PC-3 (cell line): ENCODE measurements around the gene CACTIN. TPM values are rescaled to one million over a fixed set of nuclear protein-coding genes. Genes with fewer than 3 reads are reported as not detected.

Source experiments
- ATAC-seq: fragments of 200-7000 bp; cut with Tn5 transposase; 2 replicates; pipeline ENCODE4 v1.9.1; 2020; ENCODE audit warnings: mild to moderate bottlenecking, moderate library complexity
- BruUV-seq: library from RNA; stranded (reverse); fragments of 400-500 nt; replicated peaks from 2 replicates; lab custom pipeline; 2021; lab: Mats Ljungman, UMichigan
- CTCF ChIA-PET: fragments of 300-600 bp; sonication (Branson Sonifier 250); formaldehyde crosslinking; loops from one replicate; lab custom pipeline; 2022; ENCODE audit warnings: antibody characterized with exemption; lab: Charles Lee
- POLR2A ChIA-PET: fragments of 300-600 bp; sonication (Branson Sonifier 250); formaldehyde crosslinking; loops from one replicate; lab custom pipeline; 2022; ENCODE audit warnings: antibody characterized with exemption; ENCODE audit not compliant: unreplicated experiment; lab: Charles Lee
- DNase-seq: peaks from one replicate; pipeline ENCODE4 v3.0.0-alpha.2; 2015
- H2AFZ ChIP-seq: fragments of 300-600 bp; sonication (generic); 2 replicates; pipeline ENCODE4 v1.6.0; 2016; ENCODE audit warnings: antibody characterized with exemption, low read length
- H3F3A ChIP-seq: fragments of 300-600 bp; sonication (generic); one replicate; pipeline ENCODE4 v1.6.0; 2017; ENCODE audit warnings: antibody characterized with exemption, low read length, control low read depth, mild to moderate bottlenecking; ENCODE audit not compliant: unreplicated experiment
- H3K27ac ChIP-seq: fragments of 300-600 bp; sonication (generic); 2 replicates; pipeline ENCODE4 v1.5.1; 2016; ENCODE audit warnings: mild to moderate bottlenecking, low read length
- H3K27me3 ChIP-seq: fragments of 300-600 bp; sonication (generic); 2 replicates; pipeline ENCODE4 v1.6.1; 2016; ENCODE audit warnings: low read length, mixed read lengths
- H3K36me3 ChIP-seq: fragments of 300-600 bp; sonication (generic); 2 replicates; pipeline ENCODE4 v1.6.1; 2016; ENCODE audit warnings: low read depth, mixed run types, low read length, mixed read lengths
- H3K4me1 ChIP-seq: fragments of 300-600 bp; sonication (generic); 2 replicates; pipeline ENCODE4 v1.5.1; 2016; ENCODE audit warnings: low read length; ENCODE audit not compliant: insufficient read depth
- H3K4me2 ChIP-seq: fragments of 300-600 bp; sonication (generic); 2 replicates; pipeline ENCODE4 v1.6.0; 2016; ENCODE audit warnings: low read length
- H3K4me3 ChIP-seq: fragments of 300-600 bp; sonication (generic); 2 replicates; pipeline ENCODE4 v1.5.1; 2016; ENCODE audit warnings: mild to moderate bottlenecking, low read length, mixed read lengths
- H3K79me2 ChIP-seq: fragments of 300-600 bp; sonication (generic); 2 replicates; pipeline ENCODE4 v1.6.1; 2017; ENCODE audit warnings: low read length, mixed read lengths
- H3K9ac ChIP-seq: fragments of 300-600 bp; sonication (generic); 2 replicates; pipeline ENCODE4 v1.6.0; 2016; ENCODE audit warnings: mild to moderate bottlenecking, low read length
- H3K9me2 ChIP-seq: fragments of 300-600 bp; sonication (generic); replicated peaks from 2 replicates; pipeline ENCODE4 v1.6.1; 2016; ENCODE audit warnings: mixed run types, low read length, mixed read lengths
- H3K9me3 ChIP-seq: fragments of 300-600 bp; sonication (generic); 2 replicates; pipeline ENCODE4 v1.6.1; 2016; ENCODE audit warnings: low read length, mixed read lengths
- H4K20me1 ChIP-seq: fragments of 300-600 bp; sonication (generic); 2 replicates; pipeline ENCODE4 v1.6.1; 2016; ENCODE audit warnings: low read length, mixed read lengths
- EZH2 ChIP-seq: fragments of 300-600 bp; sonication (generic); IDR thresholded peaks from one replicate; pipeline ENCODE4 v1.6.1; 2017; ENCODE audit warnings: antibody characterized with exemption, mild to moderate bottlenecking, low read length; ENCODE audit not compliant: unreplicated experiment
- EZH2phosphoT487 ChIP-seq: fragments of 300-600 bp; sonication (generic); IDR thresholded peaks from 2 replicates; pipeline ENCODE4 v1.6.1; 2018; ENCODE audit warnings: mild to moderate bottlenecking, antibody characterized with exemption, low read length, borderline replicate concordance
- intact Hi-C: fragments of 100-400 bp; cut with micrococcal nuclease; formaldehyde crosslinking; loops from 2 replicates; pipeline ENCODE4 v1.9.0; 2023
- total RNA-seq: library from RNA; depleted of rRNA; stranded (reverse); fragments of >200 nt; gene quantifications from 2 replicates; pipeline ENCODE4 v1.2.3, GENCODE V29; 2014; rRNA removed
- TF ChIP-seq, protein P1 (sequence below): fragments of 300-600 bp; sonication (generic); conservative IDR thresholded peaks from 2 replicates; pipeline ENCODE4 v1.5.1; 2017; ENCODE audit warnings: antibody characterized with exemption, low read depth, mild to moderate bottlenecking, low read length

The CACTIN gene
- total RNA-seq, 1 experiment from 2014 or later: 47.8 TPM

DNA sequence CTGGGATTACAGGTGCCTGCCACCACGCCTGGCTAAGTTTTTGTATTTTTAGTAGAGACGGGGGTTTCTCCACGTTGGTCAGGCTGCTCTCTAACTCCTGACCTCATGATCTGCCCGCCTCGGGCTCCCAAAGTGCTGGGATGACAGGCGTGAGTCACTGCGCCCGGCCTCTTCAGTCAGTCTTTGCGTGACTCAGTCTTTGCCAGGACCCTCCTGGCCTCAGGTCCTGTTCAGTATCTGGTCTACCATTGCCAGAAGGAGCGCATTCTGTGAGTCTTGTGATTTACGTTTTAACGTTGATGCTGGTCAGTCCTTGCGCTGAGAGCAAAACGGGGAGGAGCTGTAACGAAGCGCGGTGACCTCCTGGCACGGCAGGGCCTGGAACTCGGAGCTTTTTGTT, 61.5 kb downstream of the CACTIN start:
- H3K79me2 ChIP-seq: no peaks in the 10 kb centered on the region
- peaks cover 12% of the 10 kb centered on the region for H3K4me1 ChIP-seq
- H2AFZ ChIP-seq: no peak overlapping the region
- ATAC-seq (peak; percentile 87), DNase-seq (peak; percentile 68)
- POLR2A ChIA-PET: no interaction called here
- H3K36me3 ChIP-seq: no peaks in the 10 kb centered on the region
- no peaks in the 10 kb centered on the region for H3F3A ChIP-seq
- H3K4me3 ChIP-seq: no peak overlapping the region
- H3K27me3 ChIP-seq: no peaks in the 10 kb centered on the region
- no peaks in the 10 kb centered on the region for H3K9me2 ChIP-seq
- TF ChIP-seq, protein P1, sequence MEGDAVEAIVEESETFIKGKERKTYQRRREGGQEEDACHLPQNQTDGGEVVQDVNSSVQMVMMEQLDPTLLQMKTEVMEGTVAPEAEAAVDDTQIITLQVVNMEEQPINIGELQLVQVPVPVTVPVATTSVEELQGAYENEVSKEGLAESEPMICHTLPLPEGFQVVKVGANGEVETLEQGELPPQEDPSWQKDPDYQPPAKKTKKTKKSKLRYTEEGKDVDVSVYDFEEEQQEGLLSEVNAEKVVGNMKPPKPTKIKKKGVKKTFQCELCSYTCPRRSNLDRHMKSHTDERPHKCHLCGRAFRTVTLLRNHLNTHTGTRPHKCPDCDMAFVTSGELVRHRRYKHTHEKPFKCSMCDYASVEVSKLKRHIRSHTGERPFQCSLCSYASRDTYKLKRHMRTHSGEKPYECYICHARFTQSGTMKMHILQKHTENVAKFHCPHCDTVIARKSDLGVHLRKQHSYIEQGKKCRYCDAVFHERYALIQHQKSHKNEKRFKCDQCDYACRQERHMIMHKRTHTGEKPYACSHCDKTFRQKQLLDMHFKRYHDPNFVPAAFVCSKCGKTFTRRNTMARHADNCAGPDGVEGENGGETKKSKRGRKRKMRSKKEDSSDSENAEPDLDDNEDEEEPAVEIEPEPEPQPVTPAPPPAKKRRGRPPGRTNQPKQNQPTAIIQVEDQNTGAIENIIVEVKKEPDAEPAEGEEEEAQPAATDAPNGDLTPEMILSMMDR: no peak
- TF ChIP-seq EZH2 (no peak), EZH2phosphoT487 (no peak)
- no peak overlapping the region for H3K4me2 ChIP-seq
- no peaks in the 10 kb centered on the region for H3K9me3 ChIP-seq
- H4K20me1 ChIP-seq: no peaks in the 10 kb centered on the region
- H3K9ac ChIP-seq: no peak overlapping the region
- CTCF ChIA-PET: no interaction called here
- peak overlapping the region; percentile 58 for H3K27ac ChIP-seq
- no TSS peak for BruUV-seq
- intact Hi-C loops: no loop called here

DNA sequence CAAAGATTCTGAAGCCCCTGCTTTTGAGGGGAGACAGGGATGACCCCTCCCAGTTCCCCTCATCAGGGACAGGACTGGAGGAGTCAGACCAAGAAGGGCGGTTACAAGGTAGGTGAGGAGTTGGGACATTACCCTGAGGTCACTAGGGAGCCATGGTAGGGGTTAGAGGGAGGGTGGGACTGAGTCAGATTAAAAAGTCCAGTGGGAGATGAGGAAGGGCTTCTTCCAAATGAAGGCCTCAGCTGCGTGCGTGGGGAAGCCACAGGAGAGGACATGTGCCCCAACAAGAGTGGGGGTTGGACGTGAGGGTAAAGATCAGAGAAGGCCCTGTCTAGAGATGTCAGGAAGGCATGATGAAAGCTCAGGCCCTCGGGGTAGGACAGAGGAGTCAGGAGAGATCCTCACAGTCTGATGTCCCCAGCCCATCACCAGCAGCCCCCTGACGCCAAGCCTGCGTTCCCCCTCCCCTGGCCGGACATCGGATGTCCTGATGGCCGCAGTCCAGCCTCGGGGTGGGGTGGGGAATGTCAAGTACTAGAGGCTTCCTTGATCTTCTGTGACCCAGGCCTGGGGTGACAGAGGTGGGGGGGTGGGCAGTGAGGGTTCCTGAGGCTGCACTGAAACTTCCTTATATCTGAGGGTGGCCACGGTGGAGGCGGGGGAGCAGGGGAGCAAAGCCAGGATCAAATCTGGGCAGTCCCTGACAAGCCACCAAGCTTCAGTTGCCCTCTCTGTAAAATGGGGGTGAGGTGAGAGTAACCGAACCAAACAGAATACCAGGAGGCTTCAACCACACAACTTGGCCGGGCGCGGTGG, 62.7 kb downstream of the CACTIN start:
- CTCF ChIA-PET: no interaction called here

More for the DNA sequence above, 62.7 kb downstream of the CACTIN start:
- H3K9me3 ChIP-seq: no peaks in the 10 kb centered on the region
- intact Hi-C loops: no loop called here
- H3F3A ChIP-seq: no peaks in the 10 kb centered on the region
- DNase-seq (no peak), ATAC-seq (no peak)
- H3K79me2 ChIP-seq: no peaks in the 10 kb centered on the region
- no peaks in the 10 kb centered on the region for H4K20me1 ChIP-seq
- TF ChIP-seq EZH2phosphoT487 (no peak), EZH2 (no peak)
- TF ChIP-seq, protein P1: no peak
- H3K27me3 ChIP-seq: no peaks in the 10 kb centered on the region
- H3K9ac ChIP-seq: no peak overlapping the region
- POLR2A ChIA-PET: no interaction called here
- H3K27ac ChIP-seq: no peak overlapping the region
- BruUV-seq: no TSS peak
- peaks cover 12% of the 10 kb centered on the region for H3K4me1 ChIP-seq
- H3K9me2 ChIP-seq: no peaks in the 10 kb centered on the region
- H2AFZ ChIP-seq: no peak overlapping the region
- H3K4me2 ChIP-seq: no peak overlapping the region
- H3K36me3 ChIP-seq: no peaks in the 10 kb centered on the region
- H3K4me3 ChIP-seq: no peak overlapping the region

Other genes with a start within 250 kb of the CACTIN start
- gene SMIM24, start 146.3 kb downstream of the CACTIN start, total RNA-seq: 0.36 and 0.69 TPM in 2 replicates
- not detected in 2 replicates for gene SMIM44, start 143.3 kb downstream of the CACTIN start, total RNA-seq
- 51.4 and 58.3 TPM in 2 replicates for gene DOHH, start 126.1 kb downstream of the CACTIN start, total RNA-seq
- gene FZR1, start 120.5 kb downstream of the CACTIN start, total RNA-seq: 53.6 and 77.9 TPM in 2 replicates
- gene TEKTIP1, start 87.6 kb downstream of the CACTIN start, total RNA-seq: not detected in 2 replicates
- 121 and 165 TPM in 2 replicates for gene MFSD12, start 69.2 kb downstream of the CACTIN start, total RNA-seq
- 146 and 210 TPM in 2 replicates for gene HMG20B, start 53.8 kb downstream of the CACTIN start, total RNA-seq
- 0.18 TPM in 1 of 2 replicates, not detected in the other for gene GIPC3, start 41.3 kb downstream of the CACTIN start, total RNA-seq
- gene TBXA2R, start 19.9 kb downstream of the CACTIN start, total RNA-seq: 0.77 and 1.0 TPM in 2 replicates
- 16.1 and 21.2 TPM in 2 replicates for gene PIP5K1C, start 73.7 kb upstream of the CACTIN start, total RNA-seq
- gene TJP3, start 81.6 kb upstream of the CACTIN start, total RNA-seq: 11.7 and 14.3 TPM in 2 replicates
- 21.4 and 23.9 TPM in 2 replicates for gene APBA3, start 134.9 kb upstream of the CACTIN start, total RNA-seq
- gene MRPL54, start 135.9 kb upstream of the CACTIN start, total RNA-seq: 73.9 and 80.8 TPM in 2 replicates
- gene RAX2, start 145.4 kb upstream of the CACTIN start, total RNA-seq: not detected in 2 replicates
- gene MATK, start 159.6 kb upstream of the CACTIN start, total RNA-seq: not detected in 2 replicates
- gene ZFR2, start 242.2 kb upstream of the CACTIN start, total RNA-seq: not detected in 2 replicates